Common myeloid progenitor, CD34-positive (primary cell): ENCODE data around the gene ESR2.
"Not testable (repeated sequence)": the region's sequence is repeated elsewhere in the genome, so short reads cannot be mapped to it uniquely, and the experiment has no call there.

ENCODE experiments used
- CTCF ChIA-PET: fragments of 350-600 bp; sonication (Branson Sonifier 250); formaldehyde crosslinking; loops from one replicate; lab custom pipeline; 2021; ENCODE audit warnings: antibody characterized with exemption; lab: Charles Lee
- POLR2A ChIA-PET: fragments of 350-600 bp; sonication (Branson Sonifier 250); formaldehyde crosslinking; loops from one replicate; lab custom pipeline; 2021; ENCODE audit warnings: antibody characterized with exemption; lab: Charles Lee
- DNase-seq, 3 donors: peaks; one replicate each; pipeline versions ENCODE4 v3.0.0 to v3.0.0-alpha.2; 2013
- H3K27ac ChIP-seq, 2 experiments: 1 replicate in 1 of 2; 2 replicates in 1 of 2; pipeline ENCODE4 v1.7.0; 2013; ENCODE audit warnings: inconsistent platforms in 2 of 2, low read length in 2 of 2, mild to moderate bottlenecking in 2 of 2, low read depth in 1 of 2, moderate library complexity in 1 of 2; ENCODE audit not compliant: severe bottlenecking in 2 of 2, insufficient read depth in 1 of 2, poor library complexity in 1 of 2
- H3K27me3 ChIP-seq, 5 experiments: replicated peaks in 2 of 5; 1 replicate in 3 of 5; 2 replicates in 2 of 5; pipeline versions ENCODE4 v1.6.1 to v1.7.0; 2013; ENCODE audit warnings: low read length in 4 of 5, mild to moderate bottlenecking in 2 of 5, moderate library complexity in 2 of 5, inconsistent platforms in 1 of 5; ENCODE audit not compliant: insufficient read depth in 5 of 5, control insufficient read depth in 4 of 5
- H3K36me3 ChIP-seq, 4 experiments: 1 replicate in 2 of 4; 2 replicates in 2 of 4; pipeline versions ENCODE4 v1.6.1 to v1.7.0; 2013; ENCODE audit warnings: low read length in 3 of 4, control low read depth in 1 of 4, mild to moderate bottlenecking in 1 of 4; ENCODE audit not compliant: control insufficient read depth in 4 of 4, insufficient read depth in 4 of 4
- H3K4me1 ChIP-seq, 4 experiments: 1 replicate in 3 of 4; 2 replicates in 1 of 4; pipeline versions ENCODE4 v1.6.1 to v1.7.1; 2013; ENCODE audit warnings: low read length in 3 of 4, mild to moderate bottlenecking in 3 of 4, control low read depth in 1 of 4, inconsistent platforms in 1 of 4, moderate library complexity in 1 of 4; ENCODE audit not compliant: control insufficient read depth in 4 of 4, insufficient read depth in 4 of 4; ENCODE audit errors: control extremely low read depth in 1 of 4
- H3K4me3 ChIP-seq, 7 experiments: 1 replicate in 4 of 7; 2 replicates in 3 of 7; pipeline versions ENCODE4 v1.5.1 to v1.7.0; 2013; ENCODE audit warnings: mild to moderate bottlenecking in 7 of 7, low read length in 6 of 7, moderate library complexity in 6 of 7, inconsistent platforms in 2 of 7, low read depth in 2 of 7, control low read depth in 1 of 7; ENCODE audit not compliant: insufficient read depth in 4 of 7, control insufficient read depth in 1 of 7; ENCODE audit errors: extremely low read depth in 1 of 7
- H3K9me3 ChIP-seq, 5 experiments: 1 replicate in 4 of 5; 2 replicates in 1 of 5; pipeline versions ENCODE4 v1.6.1 to v1.7.1; 2013; ENCODE audit warnings: low read length in 4 of 5, mild to moderate bottlenecking in 2 of 5, inconsistent platforms in 1 of 5, low read depth in 1 of 5, moderate library complexity in 1 of 5; ENCODE audit not compliant: control insufficient read depth in 4 of 5, insufficient read depth in 2 of 5; ENCODE audit errors: control extremely low read depth in 1 of 5
- WGBS: methylation state at CpG from one replicate; pipeline ENCODE4 v1.1.5; 2013; ENCODE audit not compliant: insufficient coverage; 5-methylcytosine and 5-hydroxymethylcytosine counted together

The ESR2 gene

GRCh38 chr14:64118403-64118742 is 175.8 kb downstream of the ESR2 start:
- H3K4me3 ChIP-seq, H3K27me3 ChIP-seq, CTCF ChIA-PET, POLR2A ChIA-PET, H3K4me1 ChIP-seq, DNase-seq, H3K9me3 ChIP-seq, H3K36me3 ChIP-seq, H3K27ac ChIP-seq: not testable (repeated sequence)
- 100% methylated on average over 3 of the region's 7 CpGs for WGBS

DNA sequence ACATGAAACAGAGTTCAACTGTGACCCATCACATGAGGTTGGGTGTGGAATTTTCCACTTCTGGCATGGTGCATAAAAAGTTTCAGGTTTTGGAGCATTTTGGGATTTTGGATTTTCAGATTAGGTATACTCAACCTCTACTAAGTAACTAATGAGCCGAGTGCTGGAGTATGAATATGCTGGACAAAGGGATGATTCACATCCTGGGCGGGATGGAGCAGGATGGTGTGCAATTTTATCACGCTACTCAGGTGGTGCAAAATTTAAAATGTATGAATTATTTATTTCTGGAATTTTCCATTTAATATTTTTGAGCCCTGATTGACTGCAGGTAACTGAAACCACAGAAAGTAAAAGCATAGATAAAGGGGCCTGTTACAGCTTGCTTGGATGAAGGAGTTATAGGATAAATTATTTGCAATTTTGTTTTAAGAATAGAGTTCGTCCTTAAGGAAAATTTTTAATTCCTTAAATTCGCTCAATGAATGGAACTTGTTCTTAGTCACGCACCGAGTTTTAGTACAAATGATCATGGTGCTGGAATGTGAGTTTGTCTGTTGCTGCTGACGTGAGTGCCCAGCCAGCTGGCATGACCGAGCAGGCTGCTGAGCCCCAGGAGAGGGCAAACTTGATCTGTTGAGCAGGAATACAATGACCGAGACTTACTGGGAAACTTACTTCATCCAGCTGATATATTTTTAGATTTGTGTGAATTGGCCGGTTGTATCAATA is 176.3 kb downstream of the ESR2 start:
- WGBS: 100% methylated on average over 6 of the region's 11 CpGs
- Histone ChIP-seq H3K27ac (no peak overlapping the region), H3K4me3 (no peak overlapping the region), H3K9me3 (no peaks in the 10 kb centered on the region), H3K27me3 (no peaks in the 10 kb centered on the region), H3K4me1 (no peaks in the 10 kb centered on the region), H3K36me3 (no peaks in the 10 kb centered on the region)
- ChIA-PET POLR2A (no interaction called here), CTCF (no interaction called here)
- DNase-seq: no peak

GRCh38 chr14:64115401-64115800 is 178.8 kb downstream of the ESR2 start:
- H3K4me1 ChIP-seq: no peaks in the 10 kb centered on the region
- whole genome bisulfite sequencing: 96% methylated on average over 5 of the region's 6 CpGs
- CTCF ChIA-PET: no interaction called here
- H3K27me3 ChIP-seq: no peaks in the 10 kb centered on the region
- no peak overlapping the region for H3K4me3 ChIP-seq
- no peaks in the 10 kb centered on the region for H3K36me3 ChIP-seq
- DNase-seq: no peak
- POLR2A ChIA-PET: no interaction called here
- H3K27ac ChIP-seq: no peak overlapping the region
- no peaks in the 10 kb centered on the region for H3K9me3 ChIP-seq

- WGBS: 100% methylated on average over 7 of the region's 7 CpGs
These were observed 179.4 kb downstream of the ESR2 start for GRCh38 chr14:64114796-64115195.

GRCh38 chr14:64114166-64114565 is 180.0 kb downstream of the ESR2 start:
- H3K4me1 ChIP-seq: no peaks in the 10 kb centered on the region
- H3K9me3 ChIP-seq: no peaks in the 10 kb centered on the region
- no peak for DNase-seq
- ChIA-PET POLR2A (no interaction called here), CTCF (interaction anchor here (0.6 kb wide), 1 partner anchor 9 kb away, joined by 4 read pairs; no protein-coding TSS in a partner anchor)
- 98% methylated on average over 9 of the region's 9 CpGs for WGBS
- no peak overlapping the region for H3K4me3 ChIP-seq
- no peaks in the 10 kb centered on the region for H3K36me3 ChIP-seq
- H3K27me3 ChIP-seq: no peaks in the 10 kb centered on the region
- H3K27ac ChIP-seq: no peak overlapping the region

More at GRCh38 chr14:64114796-64115195, 179.4 kb downstream of the ESR2 start:
- POLR2A ChIA-PET: no interaction called here
- no peak for DNase-seq
- Histone ChIP-seq H3K27ac (no peak overlapping the region), H3K4me3 (no peak overlapping the region), H3K4me1 (no peaks in the 10 kb centered on the region), H3K36me3 (no peaks in the 10 kb centered on the region), H3K27me3 (no peaks in the 10 kb centered on the region), H3K9me3 (no peaks in the 10 kb centered on the region)
- CTCF ChIA-PET: interaction anchor here (0.6 kb wide), 1 partner anchor 9 kb away, joined by 4 read pairs; no protein-coding TSS in a partner anchor

- CTCF ChIA-PET: no interaction called here
- Histone ChIP-seq H3K36me3 (no peaks in the 10 kb centered on the region), H3K9me3 (no peaks in the 10 kb centered on the region), H3K4me1 (no peaks in the 10 kb centered on the region), H3K4me3 (no peak overlapping the region), H3K27ac (no peak overlapping the region), H3K27me3 (no peaks in the 10 kb centered on the region)
- POLR2A ChIA-PET: no interaction called here
- DNase-seq: no peak
- WGBS: over 99% methylated on average over 6 of the region's 17 CpGs
These were observed 181.1 kb downstream of the ESR2 start for GRCh38 chr14:64112867-64113678.

- POLR2A ChIA-PET: no interaction called here
- no peaks in the 10 kb centered on the region for H3K36me3 ChIP-seq
- DNase-seq: no peak
- 100% methylated on average over 1 of the region's 1 CpG for WGBS
- no peak overlapping the region for H3K27ac ChIP-seq
- CTCF ChIA-PET: no interaction called here
- H3K4me3 ChIP-seq: no peak overlapping the region
- H3K9me3 ChIP-seq: no peaks in the 10 kb centered on the region
- H3K4me1 ChIP-seq: no peaks in the 10 kb centered on the region
- H3K27me3 ChIP-seq: no peaks in the 10 kb centered on the region
These were observed 183.4 kb downstream of the ESR2 start for GRCh38 chr14:64110802-64111201.
